Endothelial cell of umbilical vein (primary cell): ENCODE measurements around the gene RTP3. TPM values are rescaled to one million over a fixed set of nuclear protein-coding genes. Genes with fewer than 3 reads are reported as not detected.

Experiments
- BruUV-seq: library from RNA; stranded (reverse); fragments of 400-500 nt; replicated peaks from 2 replicates; lab custom pipeline; 2021; lab: Mats Ljungman, UMichigan
- CTCF ChIA-PET: fragments of 300-600, 350-600 bp; sonication (Branson Sonifier 250); formaldehyde crosslinking; loops from one replicate; lab custom pipeline; 2021; ENCODE audit warnings: antibody characterized with exemption, inconsistent platforms; lab: Charles Lee
- POLR2A ChIA-PET: fragments of 300-600, 350-600 bp; sonication (Branson Sonifier 250); formaldehyde crosslinking; loops from one replicate; lab custom pipeline; 2021; ENCODE audit warnings: antibody characterized with exemption, inconsistent platforms; lab: Charles Lee
- DNase-seq: peaks from one replicate; pipeline ENCODE4 v3.0.0-alpha.2; 2011; ENCODE audit warnings: low read depth, low spot score
- FAIRE-seq: peaks from 2 replicates; lab custom pipeline; 2011; peaks lifted over from hg19 to GRCh38; lab: Jason Lieb, UNC
- H2AFZ ChIP-seq: 2 replicates; pipeline ENCODE4 v1.6.0; 2012; ENCODE audit warnings: low read depth, low read length, control low read depth, inconsistent platforms
- H3K27ac ChIP-seq: 2 replicates; pipeline ENCODE4 v1.5.1; 2011; ENCODE audit warnings: low read depth, mild to moderate bottlenecking, control low read depth, low read length, moderate library complexity; ENCODE audit not compliant: insufficient read depth
- H3K27me3 ChIP-seq, 2 experiments: 2 replicates each; pipeline versions ENCODE4 v1.6.0 to v1.6.1; 2011; ENCODE audit warnings: low read length in 2 of 2, mixed read lengths in 1 of 2; ENCODE audit not compliant: control insufficient read depth in 2 of 2, insufficient read depth in 2 of 2
- H3K36me3 ChIP-seq, 2 experiments: 2 replicates in 1 of 2; 3 replicates in 1 of 2; pipeline ENCODE4 v1.5.1; 2011; ENCODE audit warnings: low read length in 2 of 2, mild to moderate bottlenecking in 1 of 2, moderate library complexity in 1 of 2; ENCODE audit not compliant: control insufficient read depth in 2 of 2, insufficient read depth in 2 of 2; ENCODE audit errors: extremely low read depth in 1 of 2
- H3K4me1 ChIP-seq: 3 replicates; pipeline ENCODE4 v1.5.1; 2011; ENCODE audit warnings: mild to moderate bottlenecking, low read length; ENCODE audit not compliant: control insufficient read depth, insufficient read depth; ENCODE audit errors: extremely low read depth
- H3K4me2 ChIP-seq: 2 replicates; pipeline ENCODE4 v1.6.1; 2011; ENCODE audit warnings: low read length, control low read depth, mixed read lengths; ENCODE audit not compliant: insufficient read depth
- H3K4me3 ChIP-seq, 3 experiments: fragments of 200-600 bp in 1 of 3; sonication (generic), shearing (Covaris generic) in 1 of 3; replicated peaks in 1 of 3; 2 replicates each; pipeline ENCODE4 v1.5.1; 2011 to 2016; ENCODE audit warnings: control low read depth in 3 of 3, low read length in 3 of 3, mild to moderate bottlenecking in 2 of 3, inconsistent platforms in 1 of 3, low read depth in 1 of 3, moderate library complexity in 1 of 3; ENCODE audit not compliant: insufficient read depth in 1 of 3
- H3K79me2 ChIP-seq: 2 replicates; pipeline ENCODE4 v1.6.0; 2012; ENCODE audit warnings: low read length, inconsistent platforms; ENCODE audit not compliant: control insufficient read depth, insufficient read depth
- H3K9ac ChIP-seq: replicated peaks from 2 replicates; pipeline ENCODE3; 2011; ENCODE audit warnings: low read length, control low read depth; ENCODE audit not compliant: insufficient read depth; ENCODE audit errors: extremely low read depth
- H3K9me1 ChIP-seq: replicated peaks from 3 replicates; pipeline ENCODE4 v1.6.0; 2011; ENCODE audit warnings: mild to moderate bottlenecking, low read length; ENCODE audit not compliant: control insufficient read depth, insufficient read depth; ENCODE audit errors: extremely low read depth
- H3K9me3 ChIP-seq: replicated peaks from 2 replicates; pipeline ENCODE4 v1.5.1; 2012; ENCODE audit warnings: low read length, inconsistent platforms; ENCODE audit not compliant: control insufficient read depth, insufficient read depth
- H4K20me1 ChIP-seq: replicated peaks from 2 replicates; pipeline ENCODE3; 2011; ENCODE audit warnings: mild to moderate bottlenecking, low read length; ENCODE audit not compliant: control insufficient read depth, insufficient read depth; ENCODE audit errors: extremely low read depth
- EZH2 ChIP-seq: IDR thresholded peaks from 2 replicates; pipeline ENCODE4 v1.6.1; 2012; ENCODE audit warnings: borderline replicate concordance, low read depth, mild to moderate bottlenecking, moderate library complexity, low read length, inconsistent platforms; ENCODE audit not compliant: severe bottlenecking
- FOS ChIP-seq: IDR thresholded peaks from 2 replicates; pipeline ENCODE4 v1.6.1; 2011; ENCODE audit warnings: mild to moderate bottlenecking, low read length, moderate library complexity, borderline replicate concordance; ENCODE audit not compliant: insufficient read depth
- GATA2 ChIP-seq: IDR thresholded peaks from 2 replicates; pipeline ENCODE4 v1.7.0; 2011; ENCODE audit warnings: low read depth, mild to moderate bottlenecking, moderate library complexity, mixed read lengths, low read length; ENCODE audit not compliant: insufficient read length, insufficient read depth
- JUN ChIP-seq: IDR thresholded peaks from 2 replicates; pipeline ENCODE4 v1.6.1; 2011; ENCODE audit warnings: borderline replicate concordance, low read depth; ENCODE audit not compliant: insufficient read length, insufficient read depth
- MYC ChIP-seq: IDR thresholded peaks from one replicate; pipeline ENCODE4 v1.6.1; 2011; ENCODE audit warnings: mild to moderate bottlenecking, low read depth, low read length
- POLR2A ChIP-seq: IDR thresholded peaks from 2 replicates; pipeline ENCODE4 v1.6.1; 2012; ENCODE audit warnings: low read depth, mild to moderate bottlenecking, control low read depth, low read length
- POLR2AphosphoS5 ChIP-seq: IDR thresholded peaks from 2 replicates; pipeline ENCODE4 v1.6.1; 2012; ENCODE audit warnings: low read depth, mild to moderate bottlenecking, control low read depth, low read length, moderate library complexity; ENCODE audit not compliant: insufficient read depth
- dilution Hi-C: fragments of 300-500 bp; cut with MboI; formaldehyde crosslinking; loops from one replicate; pipeline ENCODE4 v1.15.0; 2019; ENCODE audit warnings: low sequenced_read_pairs; ENCODE audit not compliant: extremely low pct_ligation_motif_present
- intact Hi-C: fragments of 100-400 bp; cut with micrococcal nuclease; formaldehyde crosslinking; loops from one replicate; pipeline ENCODE4 v1.10.0; 2022
- polyA plus RNA-seq, 4 experiments: library from polyadenylated mRNA; depleted of rRNA in 3 of 4; stranded (reverse) in 3 of 4; unstranded in 1 of 4; fragments of >200 nt; gene quantifications; 2 replicates each; pipeline versions ENCODE4 v1.2.1 to v1.2.3, GENCODE V29; 2011 to 2012; ENCODE audit warnings: missing spikeins in 1 of 4
- total RNA-seq: library from RNA; stranded (reverse); gene quantifications from 2 replicates; pipeline ENCODE4 v1.2.3, GENCODE V29; 2021
- TF ChIP-seq, protein P1 (sequence below), 2 donors: IDR thresholded peaks; 1 replicate in 1 of 2; 2 replicates in 1 of 2; pipeline ENCODE4 v1.5.1; 2011; ENCODE audit warnings: low read length in 2 of 2, mild to moderate bottlenecking in 2 of 2, moderate library complexity in 2 of 2, control low read depth in 1 of 2, inconsistent platforms in 1 of 2, low read depth in 1 of 2; ENCODE audit not compliant: insufficient read depth in 1 of 2; ENCODE audit errors: extremely low read depth in 1 of 2
- TF ChIP-seq, protein P2 (sequence below): IDR thresholded peaks from 2 replicates; pipeline ENCODE4 v1.6.1; 2011; ENCODE audit not compliant: insufficient read depth, insufficient read length

Gene RTP3
- total and polyA plus RNA-seq, 2 donors (not counting 3 experiments of a cell fraction or from before 2014, with no cell fraction given): 0.06 TPM; not detected in 1

DNA sequence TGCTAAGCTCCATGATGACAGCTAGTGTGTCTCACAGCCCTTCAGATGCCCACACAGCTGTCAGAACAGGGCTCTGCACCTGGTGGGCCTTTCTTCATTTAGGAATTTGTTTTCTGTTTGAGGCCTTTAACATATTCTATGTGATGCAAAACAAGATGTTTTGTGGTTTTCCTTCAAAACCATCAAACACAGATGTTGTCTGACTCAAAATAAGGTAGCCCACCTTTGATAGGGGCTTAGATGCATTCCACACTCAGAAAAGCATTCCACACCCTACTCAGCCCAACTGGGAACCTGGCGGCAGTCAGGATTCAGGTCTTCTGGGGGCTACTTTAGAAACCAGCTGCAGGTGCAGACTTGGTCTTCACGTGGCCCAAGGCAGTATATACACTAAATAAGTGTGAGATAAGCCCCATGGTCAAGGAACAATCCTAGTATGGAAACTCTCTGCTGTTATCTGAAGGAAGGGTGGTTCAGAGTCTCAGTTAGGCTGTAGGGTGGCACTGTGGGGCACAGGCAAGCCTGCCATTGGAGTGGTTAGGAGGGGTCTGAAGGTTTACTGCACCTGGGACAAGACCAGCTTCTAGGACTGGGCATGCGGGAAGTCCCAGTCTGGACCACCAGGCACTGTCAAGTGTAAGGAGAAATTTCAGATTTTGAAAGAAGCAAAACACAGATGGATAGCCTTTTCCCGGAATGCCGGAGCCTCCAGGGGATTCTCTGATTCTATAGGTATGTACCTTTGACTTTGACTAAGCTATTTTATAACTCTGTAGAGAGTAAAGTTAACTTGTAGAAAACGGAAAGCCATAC is 48.2 kb downstream of the RTP3 start:
- no peak overlapping the region for H2AFZ ChIP-seq
- H3K9me1 ChIP-seq: no peaks in the 10 kb centered on the region
- dilution Hi-C loops: no loop called here
- POLR2A ChIA-PET: no interaction called here
- BruUV-seq: no TSS peak
- CTCF ChIA-PET: interaction anchor here (3.7 kb wide), 1 partner anchor 57 kb away, joined by 16 read pairs; no protein-coding TSS in a partner anchor
- H3K27ac ChIP-seq: no peak overlapping the region
- intact Hi-C loops: no loop called here
- TF ChIP-seq POLR2AphosphoS5: no peak
- no peak for TF ChIP-seq JUN
- TF ChIP-seq, protein P1, sequence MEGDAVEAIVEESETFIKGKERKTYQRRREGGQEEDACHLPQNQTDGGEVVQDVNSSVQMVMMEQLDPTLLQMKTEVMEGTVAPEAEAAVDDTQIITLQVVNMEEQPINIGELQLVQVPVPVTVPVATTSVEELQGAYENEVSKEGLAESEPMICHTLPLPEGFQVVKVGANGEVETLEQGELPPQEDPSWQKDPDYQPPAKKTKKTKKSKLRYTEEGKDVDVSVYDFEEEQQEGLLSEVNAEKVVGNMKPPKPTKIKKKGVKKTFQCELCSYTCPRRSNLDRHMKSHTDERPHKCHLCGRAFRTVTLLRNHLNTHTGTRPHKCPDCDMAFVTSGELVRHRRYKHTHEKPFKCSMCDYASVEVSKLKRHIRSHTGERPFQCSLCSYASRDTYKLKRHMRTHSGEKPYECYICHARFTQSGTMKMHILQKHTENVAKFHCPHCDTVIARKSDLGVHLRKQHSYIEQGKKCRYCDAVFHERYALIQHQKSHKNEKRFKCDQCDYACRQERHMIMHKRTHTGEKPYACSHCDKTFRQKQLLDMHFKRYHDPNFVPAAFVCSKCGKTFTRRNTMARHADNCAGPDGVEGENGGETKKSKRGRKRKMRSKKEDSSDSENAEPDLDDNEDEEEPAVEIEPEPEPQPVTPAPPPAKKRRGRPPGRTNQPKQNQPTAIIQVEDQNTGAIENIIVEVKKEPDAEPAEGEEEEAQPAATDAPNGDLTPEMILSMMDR (IDR thresholded peaks at IDR 0.05; ENCODE audit: extremely low read depth in 1 of 2, insufficient read depth in 1 of 2, low read depth in 1 of 2, low read length in 2 of 2): no peak
- no peak for TF ChIP-seq GATA2
- no peak for TF ChIP-seq POLR2A
- TF ChIP-seq, protein P2, sequence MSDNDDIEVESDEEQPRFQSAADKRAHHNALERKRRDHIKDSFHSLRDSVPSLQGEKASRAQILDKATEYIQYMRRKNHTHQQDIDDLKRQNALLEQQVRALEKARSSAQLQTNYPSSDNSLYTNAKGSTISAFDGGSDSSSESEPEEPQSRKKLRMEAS: no peak
- no peak for TF ChIP-seq FOS
- TF ChIP-seq MYC: no peak
- no peak for TF ChIP-seq EZH2
- H3K4me2 ChIP-seq: no peak overlapping the region
- FAIRE-seq: no peak
- H3K4me3 ChIP-seq: no peak overlapping the region
- H3K9me3 ChIP-seq: no peaks in the 10 kb centered on the region
- peaks cover 7% of the 10 kb centered on the region for H3K4me1 ChIP-seq
- H3K36me3 ChIP-seq: no peaks in the 10 kb centered on the region
- H3K79me2 ChIP-seq: no peaks in the 10 kb centered on the region
- peaks cover 0 to 6% of the 10 kb centered on the region in 2 experiments for H3K27me3 ChIP-seq
- no peak for DNase-seq
- H3K9ac ChIP-seq: no peak overlapping the region
- no peaks in the 10 kb centered on the region for H4K20me1 ChIP-seq
